ENCODE data around the gene UBA52.

DNA sequence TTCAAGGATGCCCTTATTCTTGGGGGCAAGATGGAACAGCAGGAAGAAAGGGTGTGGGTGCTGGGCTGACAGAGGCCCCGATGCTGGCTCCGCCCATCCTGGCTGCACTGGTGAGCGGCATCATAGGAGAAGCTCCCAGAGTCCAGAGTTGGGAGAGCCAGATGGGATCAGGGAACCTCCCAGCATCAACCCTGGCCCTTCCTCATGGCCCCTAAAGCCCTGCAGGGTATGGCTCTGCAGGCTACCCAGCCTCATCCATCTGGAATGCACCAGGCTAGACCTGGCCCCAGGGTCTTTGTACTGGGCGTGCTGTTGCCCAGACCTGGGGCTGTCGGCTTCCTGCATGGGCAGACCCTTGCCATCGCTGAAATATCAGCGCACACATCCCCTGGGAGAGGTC is 41.9 kb upstream of the UBA52 start:
- TF ChIP-seq CTCF (conservative IDR thresholded peaks at IDR 0.05 in 1 of 2, IDR thresholded peaks at IDR 0.05 in 1 of 2; ENCODE audit: extremely low read depth in 1 of 2, insufficient read depth in 1 of 2, low read depth in 1 of 2, low read length in 2 of 2) (no peak), EZH2 (IDR thresholded peaks at IDR 0.05; ENCODE audit: borderline replicate concordance, low read length) (no peak)
